A673 (cell line): ENCODE data around the gene DSCAML1.

Source experiments
- EZH2 ChIP-seq: fragments of 200-600 bp; sonication (generic); IDR thresholded peaks from 2 replicates; pipeline ENCODE4 v1.6.1; 2017; ENCODE audit warnings: borderline replicate concordance, low read depth, mild to moderate bottlenecking, mixed read lengths, antibody characterized with exemption, low read length; ENCODE audit not compliant: poor library complexity, severe bottlenecking
- TF ChIP-seq, protein P1 (sequence below): fragments of 300-800, 200-600 bp; sonication (generic); conservative IDR thresholded peaks from 2 replicates; pipeline ENCODE4 v1.5.1; 2017; ENCODE audit warnings: low read depth, mild to moderate bottlenecking, antibody characterized with exemption, low read length, moderate library complexity, mixed read lengths

DNA sequence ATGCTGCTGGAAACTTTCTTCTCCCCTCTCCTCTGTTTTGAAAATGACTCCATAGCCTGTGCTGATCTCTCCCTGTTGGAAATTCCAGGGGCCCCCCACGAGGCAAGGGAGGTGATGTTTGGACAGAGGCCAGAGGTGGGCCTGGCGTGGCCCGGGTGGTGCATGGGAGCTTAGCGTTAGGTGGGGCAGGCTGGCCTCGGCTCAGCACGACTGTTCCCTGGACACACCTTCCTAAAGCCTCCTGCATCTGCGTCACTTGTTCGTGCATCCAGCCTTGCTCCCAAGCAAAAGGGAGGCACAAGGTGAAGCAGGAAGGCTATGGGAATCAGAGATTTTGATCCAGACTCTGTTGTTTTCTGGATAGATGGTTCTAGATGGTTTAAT lies 334.2 kb downstream of the DSCAML1 start:
- TF ChIP-seq, protein P1, sequence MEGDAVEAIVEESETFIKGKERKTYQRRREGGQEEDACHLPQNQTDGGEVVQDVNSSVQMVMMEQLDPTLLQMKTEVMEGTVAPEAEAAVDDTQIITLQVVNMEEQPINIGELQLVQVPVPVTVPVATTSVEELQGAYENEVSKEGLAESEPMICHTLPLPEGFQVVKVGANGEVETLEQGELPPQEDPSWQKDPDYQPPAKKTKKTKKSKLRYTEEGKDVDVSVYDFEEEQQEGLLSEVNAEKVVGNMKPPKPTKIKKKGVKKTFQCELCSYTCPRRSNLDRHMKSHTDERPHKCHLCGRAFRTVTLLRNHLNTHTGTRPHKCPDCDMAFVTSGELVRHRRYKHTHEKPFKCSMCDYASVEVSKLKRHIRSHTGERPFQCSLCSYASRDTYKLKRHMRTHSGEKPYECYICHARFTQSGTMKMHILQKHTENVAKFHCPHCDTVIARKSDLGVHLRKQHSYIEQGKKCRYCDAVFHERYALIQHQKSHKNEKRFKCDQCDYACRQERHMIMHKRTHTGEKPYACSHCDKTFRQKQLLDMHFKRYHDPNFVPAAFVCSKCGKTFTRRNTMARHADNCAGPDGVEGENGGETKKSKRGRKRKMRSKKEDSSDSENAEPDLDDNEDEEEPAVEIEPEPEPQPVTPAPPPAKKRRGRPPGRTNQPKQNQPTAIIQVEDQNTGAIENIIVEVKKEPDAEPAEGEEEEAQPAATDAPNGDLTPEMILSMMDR: no peak
- no peak for TF ChIP-seq EZH2
